GM12872 (cell line): Measurements from ENCODE around the gene DHX30.

Experiments
- CTCF ChIP-seq: IDR thresholded peaks from 3 replicates; pipeline ENCODE4 v1.5.1; 2011; ENCODE audit warnings: low read depth, mild to moderate bottlenecking, low read length, moderate library complexity; ENCODE audit not compliant: insufficient read depth

The DHX30 gene, protein sequence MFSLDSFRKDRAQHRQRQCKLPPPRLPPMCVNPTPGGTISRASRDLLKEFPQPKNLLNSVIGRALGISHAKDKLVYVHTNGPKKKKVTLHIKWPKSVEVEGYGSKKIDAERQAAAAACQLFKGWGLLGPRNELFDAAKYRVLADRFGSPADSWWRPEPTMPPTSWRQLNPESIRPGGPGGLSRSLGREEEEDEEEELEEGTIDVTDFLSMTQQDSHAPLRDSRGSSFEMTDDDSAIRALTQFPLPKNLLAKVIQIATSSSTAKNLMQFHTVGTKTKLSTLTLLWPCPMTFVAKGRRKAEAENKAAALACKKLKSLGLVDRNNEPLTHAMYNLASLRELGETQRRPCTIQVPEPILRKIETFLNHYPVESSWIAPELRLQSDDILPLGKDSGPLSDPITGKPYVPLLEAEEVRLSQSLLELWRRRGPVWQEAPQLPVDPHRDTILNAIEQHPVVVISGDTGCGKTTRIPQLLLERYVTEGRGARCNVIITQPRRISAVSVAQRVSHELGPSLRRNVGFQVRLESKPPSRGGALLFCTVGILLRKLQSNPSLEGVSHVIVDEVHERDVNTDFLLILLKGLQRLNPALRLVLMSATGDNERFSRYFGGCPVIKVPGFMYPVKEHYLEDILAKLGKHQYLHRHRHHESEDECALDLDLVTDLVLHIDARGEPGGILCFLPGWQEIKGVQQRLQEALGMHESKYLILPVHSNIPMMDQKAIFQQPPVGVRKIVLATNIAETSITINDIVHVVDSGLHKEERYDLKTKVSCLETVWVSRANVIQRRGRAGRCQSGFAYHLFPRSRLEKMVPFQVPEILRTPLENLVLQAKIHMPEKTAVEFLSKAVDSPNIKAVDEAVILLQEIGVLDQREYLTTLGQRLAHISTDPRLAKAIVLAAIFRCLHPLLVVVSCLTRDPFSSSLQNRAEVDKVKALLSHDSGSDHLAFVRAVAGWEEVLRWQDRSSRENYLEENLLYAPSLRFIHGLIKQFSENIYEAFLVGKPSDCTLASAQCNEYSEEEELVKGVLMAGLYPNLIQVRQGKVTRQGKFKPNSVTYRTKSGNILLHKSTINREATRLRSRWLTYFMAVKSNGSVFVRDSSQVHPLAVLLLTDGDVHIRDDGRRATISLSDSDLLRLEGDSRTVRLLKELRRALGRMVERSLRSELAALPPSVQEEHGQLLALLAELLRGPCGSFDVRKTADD

GRCh38 chr3:47802734-47803479 lies at the start of gene DHX30:
Gene DHX30 (plus strand): TSS chr3:47803138. CDS start chr3:47810684, 7,546 bp downstream.
- TF ChIP-seq CTCF = no peak

DNA sequence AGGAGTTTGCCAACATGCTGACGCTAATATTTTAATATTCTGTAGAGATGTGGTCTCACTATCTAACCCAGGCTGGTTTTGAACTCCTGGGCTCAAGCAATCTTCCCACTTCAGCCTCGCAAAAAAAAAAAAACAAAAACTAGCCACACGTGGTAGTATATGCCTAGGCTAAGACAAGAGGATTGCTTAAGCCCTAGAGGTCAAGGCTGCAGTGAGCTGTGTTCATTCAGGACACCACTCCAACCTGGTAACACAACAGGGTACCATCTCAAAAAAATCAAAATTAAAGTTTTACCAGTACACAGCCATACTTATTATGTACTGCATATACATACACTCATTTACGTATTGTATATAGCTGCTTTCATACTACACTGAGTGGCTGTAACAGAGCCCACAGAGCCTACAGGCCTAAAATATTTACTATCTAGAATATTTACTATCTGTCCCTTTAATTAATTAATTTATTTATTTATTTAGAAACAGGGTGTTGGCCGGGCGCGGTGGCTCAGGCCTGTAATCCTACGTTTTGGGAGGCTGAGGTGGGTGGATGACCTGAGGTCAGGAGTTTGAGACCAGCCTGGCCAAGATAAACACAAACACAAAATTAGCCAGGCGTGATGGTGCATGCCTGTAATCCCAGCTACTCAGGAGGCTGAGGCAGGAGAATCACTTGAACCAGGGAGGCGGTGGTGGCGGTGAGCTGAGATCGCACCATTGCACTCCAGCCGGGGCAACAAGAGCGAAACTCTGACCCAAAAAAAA lies 44.5 kb upstream of the DHX30 start:
- no peak for TF ChIP-seq CTCF

- no peak for TF ChIP-seq CTCF
Measured at GRCh38 chr3:47761046-47761445, 41.9 kb upstream of the DHX30 start.

DNA sequence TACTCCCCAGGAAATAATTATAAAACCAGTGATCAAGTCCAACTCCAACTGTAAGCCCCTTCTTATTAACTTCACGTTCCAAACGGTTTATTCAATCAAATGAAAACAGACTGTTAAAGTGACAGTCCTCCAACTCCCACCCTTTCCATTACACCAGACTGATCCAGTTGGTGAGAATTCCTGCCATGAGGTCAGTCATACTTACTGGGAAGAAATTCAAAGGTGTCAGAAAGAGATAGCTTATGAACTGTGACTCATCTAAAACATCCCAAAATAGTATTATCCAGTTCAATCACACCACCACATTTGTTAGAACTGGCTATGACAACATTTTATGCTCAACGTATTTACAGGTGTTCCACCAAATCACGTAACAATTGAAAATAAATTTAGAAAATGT lies 40.7 kb upstream of the DHX30 start:
- no peak for TF ChIP-seq CTCF

- TF ChIP-seq CTCF = no peak
Measured at GRCh38 chr3:47766186-47766585, 36.8 kb upstream of the DHX30 start.

- TF ChIP-seq CTCF = no peak
Measured at GRCh38 chr3:47772047-47772446, 30.9 kb upstream of the DHX30 start.
